C4-2B (cell line): Measurements from ENCODE around the gene DIP2B.

ENCODE experiments used
- CTCF ChIP-seq: fragments of 450-650 bp; conservative IDR thresholded peaks from 2 replicates; pipeline ENCODE4 v1.5.1; 2017; ENCODE audit warnings: mild to moderate bottlenecking
- ZFX ChIP-seq: fragments of 450-650 bp; IDR thresholded peaks from 2 replicates; pipeline ENCODE4 v1.6.1; 2017

DNA sequence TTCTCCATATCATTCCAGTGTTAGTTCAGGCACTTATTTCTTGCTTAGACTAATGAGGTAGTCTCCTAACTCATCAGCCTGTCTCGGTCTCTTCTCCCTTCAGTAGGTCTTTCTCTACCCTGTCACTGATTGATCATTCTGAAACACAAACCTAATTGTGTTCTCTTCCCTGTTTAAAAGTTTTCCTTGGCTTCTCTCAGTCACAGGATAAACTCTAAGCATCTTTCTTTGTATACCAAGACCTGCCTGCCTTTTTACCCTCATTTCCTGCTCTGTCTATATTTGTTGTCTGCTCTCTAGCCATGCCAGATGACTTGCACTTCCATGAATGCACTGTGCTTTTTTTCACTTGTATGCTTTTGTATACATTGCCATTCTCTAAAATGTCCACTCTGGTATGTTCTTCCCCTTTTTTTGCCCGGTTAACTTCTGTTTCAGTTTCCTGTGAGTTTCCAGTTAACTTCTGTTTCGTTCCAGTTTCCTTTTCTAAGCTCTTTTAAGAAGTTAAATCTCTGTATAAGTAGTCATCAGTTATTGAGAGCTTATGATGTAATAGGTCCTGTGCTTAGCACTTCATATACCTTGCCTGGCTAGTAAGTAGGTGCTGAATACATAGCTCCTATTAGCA lies 12.8 kb downstream of the DIP2B start:
- TF ChIP-seq CTCF (no peak), ZFX (no peak)
